K562 (cell line): Measurements from ENCODE around the gene TENM3. TPM values are rescaled to one million over a fixed set of nuclear protein-coding genes. Genes with fewer than 3 reads are reported as not detected.

Source experiments
- ATAC-seq: fragments of 200-7000 bp; cut with Tn5 transposase; 3 replicates; pipeline ENCODE4 v1.9.1; 2020; ENCODE audit warnings: moderate library complexity
- BruUV-seq: library from RNA; stranded (reverse); fragments of 400-500 nt; replicated peaks from 2 replicates; lab custom pipeline; 2021; lab: Mats Ljungman, UMichigan
- CTCF ChIA-PET: fragments of 300-600 bp; formaldehyde crosslinking; extraction: SDS; loops from one replicate; lab custom pipeline; 2021; ENCODE audit warnings: low intra/inter-chr PET ratio; lab: Yijun Ruan, JAX
- POLR2A ChIA-PET: fragments of 300-600, 350-650 bp; sonication (Branson Sonifier 250); formaldehyde crosslinking; extraction: SDS; loops from one replicate; lab custom pipeline; 2021; ENCODE audit warnings: antibody characterized with exemption, inconsistent platforms; lab: Yijun Ruan, JAX
- DNase-seq, 4 experiments: peaks; one replicate each; pipeline versions ENCODE4 v3.0.0 to v3.0.0-alpha.2; 2011 to 2018; ENCODE audit warnings: low spot score in 3 of 4, mixed read lengths in 3 of 4; ENCODE audit errors: extremely low read depth in 1 of 4
- FAIRE-seq: peaks from 2 replicates; lab custom pipeline; 2011; peaks lifted over from hg19 to GRCh38; lab: Jason Lieb, UNC
- H2AFZ ChIP-seq: 2 replicates; pipeline ENCODE4 v1.6.0; 2011; ENCODE audit warnings: low read depth, low read length, control low read depth, inconsistent platforms
- H3K27ac ChIP-seq: fragments of 200-600 bp; 3 replicates; pipeline ENCODE4 v1.8.0; 2011; ENCODE audit warnings: low read depth, mild to moderate bottlenecking, control low read depth, inconsistent platforms, low read length, moderate library complexity, mixed read lengths; ENCODE audit errors: extremely low read depth
- H3K27me3 ChIP-seq, 2 experiments: fragments of 300-600 bp in 1 of 2; 2 replicates in 1 of 2; 3 replicates in 1 of 2; pipeline versions ENCODE4 v1.6.0 to v1.8.0; 2011; ENCODE audit warnings: inconsistent platforms in 2 of 2, low read length in 2 of 2, mild to moderate bottlenecking in 1 of 2, mixed read lengths in 1 of 2, moderate library complexity in 1 of 2; ENCODE audit not compliant: control insufficient read depth in 2 of 2, insufficient read depth in 2 of 2
- H3K36me3 ChIP-seq: fragments of 300-600 bp; 3 replicates; pipeline ENCODE4 v1.8.0; 2011; ENCODE audit warnings: mild to moderate bottlenecking, low read length, inconsistent platforms; ENCODE audit not compliant: control insufficient read depth, insufficient read depth
- H3K4me1 ChIP-seq, 2 experiments: fragments of 200-600 bp in 1 of 2; replicated peaks in 1 of 2; 2 replicates in 1 of 2; 3 replicates in 1 of 2; pipeline versions ENCODE4 v1.5.1 to v1.8.0; 2011; ENCODE audit warnings: inconsistent platforms in 2 of 2, low read length in 2 of 2, mild to moderate bottlenecking in 1 of 2, mixed read lengths in 1 of 2, moderate library complexity in 1 of 2; ENCODE audit not compliant: control insufficient read depth in 2 of 2, insufficient read depth in 2 of 2
- H3K4me2 ChIP-seq: 2 replicates; pipeline ENCODE4 v1.6.1; 2011; ENCODE audit warnings: low read length, control low read depth, inconsistent platforms, mixed read lengths; ENCODE audit not compliant: insufficient read depth
- H3K4me3 ChIP-seq: fragments of 200-600 bp; sonication (generic), shearing (Covaris generic); 2 replicates; pipeline ENCODE4 v1.5.1; 2016; ENCODE audit warnings: control low read depth, inconsistent platforms
- H3K79me2 ChIP-seq: fragments of 200-600 bp; 3 replicates; pipeline ENCODE4 v1.8.0; 2011; ENCODE audit warnings: low read length, inconsistent platforms; ENCODE audit not compliant: control insufficient read depth, insufficient read depth
- H3K9ac ChIP-seq, 2 experiments: 2 replicates each; pipeline versions ENCODE4 v1.6.0 to v1.6.1; 2011; ENCODE audit warnings: low read depth in 2 of 2, low read length in 2 of 2, control low read depth in 1 of 2, inconsistent platforms in 1 of 2, mild to moderate bottlenecking in 1 of 2, mixed read lengths in 1 of 2; ENCODE audit not compliant: insufficient read depth in 1 of 2
- H3K9me1 ChIP-seq: one replicate; pipeline ENCODE4 v1.6.0; 2011; ENCODE audit warnings: inconsistent platforms, mild to moderate bottlenecking, low read length, moderate library complexity; ENCODE audit not compliant: control insufficient read depth, insufficient read depth
- H3K9me3 ChIP-seq: replicated peaks from 2 replicates; pipeline ENCODE4 v1.5.1; 2011; ENCODE audit warnings: low read depth, low read length, inconsistent platforms; ENCODE audit not compliant: control insufficient read depth, insufficient read depth
- H4K20me1 ChIP-seq: replicated peaks from 2 replicates; pipeline ENCODE4 v1.6.1; 2011; ENCODE audit warnings: low read length, inconsistent platforms, mixed read lengths; ENCODE audit not compliant: control insufficient read depth, insufficient read depth
- GATA2 ChIP-seq: sonication (generic); formaldehyde crosslinking; IDR thresholded peaks from 2 replicates; pipeline ENCODE4 v1.4.0; 2020; ENCODE audit warnings: mild to moderate bottlenecking, missing genetic modification reagents
- KDM1A ChIP-seq, 2 experiments: fragments of 450-650 bp; IDR thresholded peaks; 2 replicates each; pipeline ENCODE4 v1.6.1; 2016; ENCODE audit warnings: mild to moderate bottlenecking in 2 of 2
- MCM2 ChIP-seq: fragments of 450-650 bp; IDR thresholded peaks from 2 replicates; pipeline ENCODE4 v1.6.1; 2017; ENCODE audit warnings: low read depth, mild to moderate bottlenecking
- NELFE ChIP-seq: IDR thresholded peaks from 2 replicates; pipeline ENCODE4 v1.6.1; 2011; ENCODE audit warnings: mild to moderate bottlenecking; ENCODE audit not compliant: insufficient read depth, insufficient read length
- POLR2G ChIP-seq: fragments of 200-400 bp; formaldehyde crosslinking; IDR thresholded peaks from 2 replicates; pipeline ENCODE4 v1.6.1; 2017; ENCODE audit warnings: low read depth, mild to moderate bottlenecking, antibody characterized with exemption, low read length, moderate library complexity
- SIX5 ChIP-seq, 2 experiments: IDR thresholded peaks; 2 replicates each; pipeline ENCODE4 v1.6.1; 2011; ENCODE audit warnings: low read length in 2 of 2, borderline replicate concordance in 1 of 2, low read depth in 1 of 2, mild to moderate bottlenecking in 1 of 2, moderate library complexity in 1 of 2; ENCODE audit not compliant: insufficient read depth in 1 of 2
- TCF7 ChIP-seq: sonication (generic); IDR thresholded peaks from 2 replicates; pipeline ENCODE4 v1.6.1; 2016; ENCODE audit warnings: antibody characterized with exemption, borderline replicate concordance
- USF2 ChIP-seq: sonication (generic); formaldehyde crosslinking; IDR thresholded peaks from 2 replicates; pipeline ENCODE4 v1.5.0; 2020; ENCODE audit warnings: missing genetic modification reagents
- ZBTB2 ChIP-seq: fragments of 450-650 bp; IDR thresholded peaks from 2 replicates; pipeline ENCODE4 v1.6.1; 2016; ENCODE audit warnings: antibody characterized with exemption
- ZBTB9 ChIP-seq: fragments of 450-650 bp; formaldehyde crosslinking; IDR thresholded peaks from 2 replicates; pipeline ENCODE4 v1.4.0; 2020; ENCODE audit warnings: mild to moderate bottlenecking, moderate library complexity
- WGBS: fragments of 100-300 bp; shearing (Covaris generic); methylation state at CpG from one replicate; pipeline ENCODE4 v1.1.6; 2016; ENCODE audit warnings: low coverage, mixed read lengths; ENCODE audit not compliant: insufficient coverage; ENCODE audit errors: missing lambda C conversion rate; 5-methylcytosine and 5-hydroxymethylcytosine counted together
- in situ Hi-C: fragments of 300-500 bp; cut with MboI; formaldehyde crosslinking; loops from 4 replicates; pipeline ENCODE4 v1.15.0; 2018; ENCODE audit warnings: inconsistent platforms, mixed read lengths
- intact Hi-C: fragments of 100-400 bp; cut with micrococcal nuclease; formaldehyde crosslinking; loops from 2 replicates; pipeline ENCODE4 v1.14.2; 2022
- polyA plus RNA-seq, 8 experiments: library from polyadenylated mRNA; depleted of rRNA in 4 of 8; stranded (reverse) in 5 of 8; unstranded in 3 of 8; fragments of >200 nt; fragmentation: Nextera tagmentation in 2 of 8; fragmentation: Illumina TruSeq in 1 of 8; extraction: Ambion mirVana in 2 of 8; extraction: Trizol in 1 of 8; gene quantifications; 2 replicates each; pipeline versions ENCODE4 v1.2.1 to v1.2.3, GENCODE V29; 2011 to 2014; ENCODE audit warnings: inconsistent platforms in 1 of 8, missing spikeins in 1 of 8
- total RNA-seq, 7 experiments: library from RNA; depleted of rRNA in 6 of 7; stranded (reverse); fragments of >200 nt in 6 of 7; fragmentation: Illumina TruSeq in 2 of 7; extraction: Trizol in 2 of 7; gene quantifications; 2 replicates each; pipeline versions ENCODE4 v1.2.1 to v1.2.3, GENCODE V29; 2011 to 2021; ENCODE audit warnings: low replicate concordance in 1 of 7

The TENM3 gene
- total and polyA plus RNA-seq, 9 of the 15 experiments (the other 6 are each of a cell fraction or from before 2014, with no cell fraction given) = 0.01 to 0.02 TPM; not detected in 7

GRCh38 chr4:182593864-182594263, 350.7 kb downstream of the TENM3 start (continued):
- TF ChIP-seq ZBTB9 (CRISPR knock-in tag) (no peak), POLR2G (no peak), NELFE (no peak), KDM1A (IDR thresholded peaks at IDR 0.05) (no peak)

- no peaks in the 10 kb centered on the region for H3K4me1 ChIP-seq
- no peak overlapping the region for H3K27ac ChIP-seq
- no peak for ATAC-seq
- H3K9me3 ChIP-seq = no peaks in the 10 kb centered on the region
- H3K9ac ChIP-seq = no peak overlapping the region
- H2AFZ ChIP-seq = no peak overlapping the region
- H3K9me1 ChIP-seq = no peaks in the 10 kb centered on the region
- H3K4me2 ChIP-seq = no peak overlapping the region
- H3K79me2 ChIP-seq = no peaks in the 10 kb centered on the region
- POLR2A ChIA-PET = no interaction called here
- H3K27me3 ChIP-seq = no peaks in the 10 kb centered on the region
- in situ Hi-C loops = no loop called here
- DNase-seq = no peak
- no TSS peak for BruUV-seq
- no peak for FAIRE-seq
- H3K36me3 ChIP-seq = no peaks in the 10 kb centered on the region
- intact Hi-C loops = no loop called here
- WGBS = 0% methylated on average over 2 of the region's 2 CpGs
- H3K4me3 ChIP-seq = no peak overlapping the region
- CTCF ChIA-PET = no interaction called here
- no peaks in the 10 kb centered on the region for H4K20me1 ChIP-seq
- TF ChIP-seq MCM2 = no peak
- TF ChIP-seq TCF7 = no peak
- TF ChIP-seq USF2 (CRISPR knock-in tag) = no peak
- no peak for TF ChIP-seq SIX5 (IDR thresholded peaks at IDR 0.05; ENCODE audit: borderline replicate concordance in 1 of 2, insufficient read depth in 1 of 2, low read depth in 1 of 2, low read length in 2 of 2)
- TF ChIP-seq GATA2 (CRISPR knock-in tag) = no peak
- TF ChIP-seq ZBTB2 = no peak
Measured at GRCh38 chr4:182600093-182600492, 356.9 kb downstream of the TENM3 start.
